ENCODE data around the gene RCAN2.

Gene RCAN2

DNA sequence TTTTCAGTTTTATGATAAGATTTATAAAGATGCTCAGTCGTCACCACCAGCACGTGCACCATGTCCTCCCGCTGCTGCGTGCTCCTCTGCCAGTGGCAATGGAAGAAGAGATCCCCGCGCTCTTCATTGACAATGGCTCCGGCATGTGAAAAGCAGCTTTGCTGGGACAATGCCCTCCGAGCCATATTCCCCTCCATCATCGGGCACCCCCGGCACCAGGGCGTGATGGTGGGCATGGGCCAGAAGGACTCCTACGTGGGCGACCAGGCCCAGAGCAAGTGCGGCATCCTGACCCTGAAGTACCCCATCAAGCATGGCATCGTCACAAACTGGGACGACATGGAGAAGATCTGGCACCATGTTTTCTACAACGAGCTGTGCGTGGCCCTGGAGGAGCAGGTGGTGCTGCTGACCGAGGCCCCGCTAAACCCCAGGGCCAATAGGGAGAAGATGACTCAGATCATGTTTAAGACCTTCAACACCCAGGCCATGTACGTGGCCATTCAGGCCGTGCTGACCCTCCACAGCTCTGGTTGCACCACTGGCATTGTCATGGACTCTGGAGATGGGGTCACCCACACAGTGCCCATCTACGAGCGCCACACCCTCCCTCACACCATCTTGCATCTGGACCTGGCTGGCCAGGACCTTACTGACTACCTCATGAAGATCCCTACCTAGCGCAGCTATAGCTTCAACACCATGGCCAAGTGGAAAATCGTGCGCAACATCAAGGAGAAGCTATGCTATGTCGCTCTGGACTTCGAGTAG, 286.2 kb downstream of the RCAN2 start:
- no peak for DNase-seq

GRCh38 chr6:46203391-46204177, 287.7 kb downstream of the RCAN2 start:
- no peak for DNase-seq

DNA sequence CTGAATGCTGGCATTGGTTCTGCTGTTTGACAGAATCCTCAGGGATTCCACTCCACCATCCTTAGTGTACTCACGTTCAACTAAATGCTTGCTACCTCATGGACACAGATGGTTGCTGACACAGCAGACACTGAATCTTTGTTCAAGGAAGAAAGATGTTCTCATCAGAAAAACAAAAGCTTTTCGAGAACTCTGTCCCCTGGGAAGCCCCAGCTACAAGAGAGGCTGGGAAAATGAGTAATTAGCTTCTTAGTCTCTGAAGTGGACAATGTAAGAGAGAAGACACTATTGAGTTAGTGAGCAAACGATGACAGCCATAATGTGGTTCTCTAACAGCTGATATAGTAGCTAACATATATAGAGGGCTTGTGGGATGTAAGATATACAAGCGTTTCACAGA, 289.5 kb downstream of the RCAN2 start:
- no peak for DNase-seq

DNA sequence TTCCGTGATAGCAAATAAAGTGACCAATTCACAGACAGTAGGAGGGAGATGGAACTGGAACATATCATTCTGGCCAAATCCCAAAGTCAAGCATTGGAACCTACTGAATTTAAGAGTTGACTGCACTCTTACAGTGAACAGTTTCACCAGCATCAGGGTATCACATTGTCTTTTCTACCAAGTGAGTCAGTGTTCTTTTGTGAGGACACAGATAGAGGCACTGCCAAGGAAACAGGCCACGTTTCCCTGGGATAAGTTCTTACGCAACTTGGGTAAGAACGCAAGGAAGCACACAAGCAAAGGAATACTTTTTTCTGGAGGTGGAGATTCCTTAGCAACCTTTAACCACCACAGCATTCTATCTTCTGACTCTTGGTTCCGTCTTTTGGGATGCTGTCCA, 291.9 kb downstream of the RCAN2 start:
- no peak for DNase-seq

- DNase-seq, result no peak
Measured at GRCh38 chr6:46191961-46192360, 299.3 kb downstream of the RCAN2 start.

DNA sequence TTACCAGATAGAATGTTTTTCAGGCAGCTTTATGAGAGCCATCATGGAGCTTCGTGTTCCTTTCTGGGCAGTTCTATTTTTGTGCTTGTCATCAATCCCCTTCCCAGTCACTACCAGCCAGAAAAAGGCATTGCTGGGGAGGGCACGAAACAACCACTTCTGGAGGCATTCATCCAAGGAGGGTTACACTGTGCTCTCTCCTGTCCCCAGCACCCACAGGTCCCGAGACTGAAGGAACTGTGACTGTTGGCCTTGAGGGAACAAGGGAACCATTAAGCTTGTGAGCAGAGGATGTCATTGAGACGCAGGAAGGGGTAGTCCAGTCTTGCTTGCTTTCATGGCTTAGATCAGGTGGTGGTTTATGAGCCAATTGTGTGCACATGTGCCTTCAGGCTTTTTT, 300.4 kb downstream of the RCAN2 start:
- no peak for DNase-seq

DNA sequence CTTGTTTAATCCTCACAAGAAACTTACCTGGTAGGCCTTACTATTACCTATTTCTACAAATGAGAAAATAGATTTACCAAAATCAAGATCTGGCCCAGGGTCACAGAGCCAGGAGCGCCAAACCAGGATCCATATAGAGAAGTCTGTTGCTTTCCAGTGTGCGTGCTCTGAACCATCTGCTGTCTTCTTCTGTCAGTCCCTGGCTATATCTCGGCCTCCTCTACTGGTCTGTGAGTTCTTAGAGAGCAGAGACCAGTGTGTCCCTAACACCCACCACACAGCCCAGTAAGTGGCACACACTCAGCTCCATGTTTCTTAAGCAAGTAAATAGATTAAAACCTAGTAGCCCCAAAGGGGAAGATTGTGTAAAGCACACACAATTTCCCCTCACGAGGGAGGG, 301.5 kb downstream of the RCAN2 start:
- DNase-seq, result no peak

DNA sequence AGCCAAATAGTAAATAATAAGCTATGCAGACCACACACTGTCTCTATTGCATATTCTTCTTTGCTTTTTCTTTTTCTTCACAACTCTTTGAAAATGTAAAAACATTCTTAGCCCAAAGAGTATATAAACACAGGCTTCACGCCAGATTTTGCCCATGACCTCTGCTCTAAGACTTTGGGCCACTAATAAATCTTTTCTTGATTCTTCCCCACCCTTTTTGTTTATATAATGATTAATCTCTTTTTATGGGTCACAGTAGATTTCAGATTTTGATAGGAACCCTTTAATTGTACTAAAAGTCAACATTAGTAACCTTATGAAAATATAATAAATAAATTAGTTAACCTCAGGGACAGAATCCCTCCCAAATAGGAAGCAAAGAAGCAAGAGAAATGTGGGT, 304.7 kb downstream of the RCAN2 start:
- DNase-seq, result no peak

GRCh38 chr6:46184114-46184513, 307.1 kb downstream of the RCAN2 start:
- no peak for DNase-seq

DNA sequence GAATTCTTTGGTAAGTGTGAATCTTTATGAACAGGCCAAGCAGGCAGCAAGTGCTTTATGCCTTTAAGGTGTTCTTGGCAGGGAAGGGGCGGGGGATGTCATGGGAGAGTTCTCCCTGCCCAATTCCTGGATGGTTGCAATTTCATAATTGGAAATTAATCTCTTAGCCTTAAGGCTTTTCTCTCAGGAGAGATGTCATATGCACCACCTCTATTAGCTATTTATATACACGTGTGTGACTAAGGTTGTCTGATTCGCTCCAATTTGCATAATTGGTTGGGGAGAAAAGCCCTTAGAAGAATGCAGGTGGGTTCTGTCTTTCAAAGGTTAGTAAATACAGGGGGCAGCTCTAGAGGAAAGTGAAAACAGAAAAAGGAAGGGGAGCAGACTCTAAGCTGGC, 315.3 kb downstream of the RCAN2 start:
- DNase-seq, result no peak

DNA sequence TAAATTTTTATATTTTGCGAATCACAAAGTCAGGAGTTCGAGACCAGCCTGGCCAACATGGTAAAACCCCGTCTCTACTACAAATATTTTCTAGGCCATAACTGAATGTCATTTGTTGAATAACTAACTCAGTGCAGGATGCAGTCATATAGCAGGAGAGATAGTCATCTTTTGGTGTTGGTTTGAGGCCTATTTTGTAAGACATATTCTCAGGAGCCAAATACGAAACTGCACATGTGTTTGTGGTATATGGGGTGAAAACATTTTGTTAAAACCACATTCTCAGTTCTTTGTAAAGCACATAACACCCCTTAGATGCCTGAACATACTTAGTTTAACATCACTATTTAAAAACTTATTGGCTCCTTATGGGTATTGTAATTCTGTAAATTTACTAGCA, 315.8 kb downstream of the RCAN2 start:
- DNase-seq, result no peak

GRCh38 chr6:46174904-46175303, 316.3 kb downstream of the RCAN2 start:
- DNase-seq, result no peak

GRCh38 chr6:46172176-46172575, 319.1 kb downstream of the RCAN2 start:
- DNase-seq, result no peak
